DMS 273 (cell line): ENCODE data around the gene FAM20C.

Experiments used
- DNase-seq: peaks from one replicate; lab custom pipeline; 2025; ENCODE audit not compliant: unreplicated experiment; lab: John Stamatoyannopoulos, UW

The FAM20C gene

GRCh38 chr7:208130-208673, 15.8 kb downstream of the FAM20C start:
- no peak for DNase-seq

GRCh38 chr7:208816-209215, 16.4 kb downstream of the FAM20C start:
- DNase-seq: no peak

GRCh38 chr7:209416-209815, 17.0 kb downstream of the FAM20C start:
- DNase-seq: no peak

GRCh38 chr7:209906-210305, 17.5 kb downstream of the FAM20C start:
- no peak for DNase-seq

- DNase-seq: no peak
Observed at GRCh38 chr7:210401-210925, 18.1 kb downstream of the FAM20C start.

- DNase-seq: no peak
Observed at GRCh38 chr7:211033-211714, 18.8 kb downstream of the FAM20C start.

GRCh38 chr7:211715-212058, 19.3 kb downstream of the FAM20C start:
- DNase-seq: no peak

GRCh38 chr7:212754-213153, 20.4 kb downstream of the FAM20C start:
- DNase-seq: no peak

- no peak for DNase-seq
Observed at GRCh38 chr7:213324-213993, 21.1 kb downstream of the FAM20C start.

GRCh38 chr7:214410-215212, 22.2 kb downstream of the FAM20C start:
- DNase-seq: no peak

- no peak for DNase-seq
Observed at GRCh38 chr7:216360-217300, 24.3 kb downstream of the FAM20C start.

- no peak for DNase-seq
Observed at GRCh38 chr7:217781-218180, 25.4 kb downstream of the FAM20C start.

- no peak for DNase-seq
Observed at GRCh38 chr7:218316-218715, 25.9 kb downstream of the FAM20C start.

GRCh38 chr7:218896-219580, 26.7 kb downstream of the FAM20C start:
- DNase-seq: no peak

- DNase-seq: no peak
Observed at GRCh38 chr7:219581-220150, 27.3 kb downstream of the FAM20C start.

GRCh38 chr7:220151-220841, 27.9 kb downstream of the FAM20C start:
- DNase-seq: peak; percentile 34

GRCh38 chr7:221978-222715, 29.8 kb downstream of the FAM20C start:
- DNase-seq: peak; percentile 39

- DNase-seq: no peak
Observed at GRCh38 chr7:222716-223041, 30.3 kb downstream of the FAM20C start.
